ENCODE data around the gene MEN1.

MEN1 gene

DNA sequence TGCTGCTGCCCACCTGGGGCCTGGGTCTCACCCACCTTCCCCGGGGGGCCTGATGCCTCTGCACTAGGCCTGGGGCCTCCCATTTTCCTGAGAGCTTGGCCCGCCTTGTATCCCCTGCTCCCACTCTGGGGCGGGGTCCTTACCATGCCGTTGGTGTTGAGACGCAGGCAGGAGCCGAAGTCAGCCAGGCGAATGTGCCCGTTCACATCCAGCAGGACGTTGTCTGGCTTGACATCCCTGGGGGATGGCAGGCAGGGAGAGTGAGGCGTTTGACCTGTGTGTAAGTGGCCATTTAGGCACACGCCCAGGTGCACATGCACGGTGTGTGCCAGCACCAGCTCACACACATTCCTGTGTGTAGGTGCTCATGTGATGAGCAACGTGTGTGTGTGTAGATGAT is 29.0 kb upstream of the MEN1 start:
- TF ChIP-seq ZFX (IDR thresholded peaks at IDR 0.05; ENCODE audit: borderline replicate concordance), result no peak

DNA sequence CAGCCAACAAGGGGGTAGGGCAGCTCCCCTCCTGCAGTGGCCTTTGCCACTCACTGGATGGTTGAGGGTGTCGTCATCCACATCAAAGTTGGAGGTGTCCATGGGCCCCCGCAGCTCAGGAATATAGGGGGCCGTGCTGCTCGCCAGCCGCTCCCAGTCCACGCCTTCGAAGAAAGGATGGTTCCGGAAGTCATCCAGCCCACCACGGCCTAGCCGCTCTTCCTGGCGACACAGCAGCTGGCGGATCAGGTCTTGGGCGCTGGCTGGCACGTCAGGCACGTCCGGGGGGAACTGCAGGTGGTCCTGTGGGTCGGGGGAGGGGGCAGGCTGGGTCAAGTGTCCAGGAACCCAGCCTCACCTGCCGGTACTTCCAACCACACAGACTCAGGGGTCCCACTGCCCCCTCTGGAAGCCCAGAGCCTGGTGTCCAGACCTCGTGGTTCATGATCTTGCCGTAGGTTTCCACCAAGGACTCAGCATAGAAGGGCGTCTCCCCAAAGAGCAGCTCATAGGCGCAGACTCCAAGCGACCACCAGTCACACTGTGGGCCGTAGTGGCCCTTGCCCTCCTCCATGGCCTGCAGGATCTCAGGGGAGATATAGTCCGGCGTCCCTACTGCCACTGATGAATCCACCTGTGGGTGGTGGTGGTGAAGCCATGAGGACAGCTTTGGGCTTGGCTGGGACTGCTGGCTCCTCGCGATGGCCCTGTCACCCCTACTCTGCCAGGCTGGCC is 28.4 kb upstream of the MEN1 start:
- no peak overlapping the region for H3K27ac ChIP-seq
- TF ChIP-seq ZFX (IDR thresholded peaks at IDR 0.05; ENCODE audit: borderline replicate concordance), result no peak
- TF ChIP-seq, protein P1, sequence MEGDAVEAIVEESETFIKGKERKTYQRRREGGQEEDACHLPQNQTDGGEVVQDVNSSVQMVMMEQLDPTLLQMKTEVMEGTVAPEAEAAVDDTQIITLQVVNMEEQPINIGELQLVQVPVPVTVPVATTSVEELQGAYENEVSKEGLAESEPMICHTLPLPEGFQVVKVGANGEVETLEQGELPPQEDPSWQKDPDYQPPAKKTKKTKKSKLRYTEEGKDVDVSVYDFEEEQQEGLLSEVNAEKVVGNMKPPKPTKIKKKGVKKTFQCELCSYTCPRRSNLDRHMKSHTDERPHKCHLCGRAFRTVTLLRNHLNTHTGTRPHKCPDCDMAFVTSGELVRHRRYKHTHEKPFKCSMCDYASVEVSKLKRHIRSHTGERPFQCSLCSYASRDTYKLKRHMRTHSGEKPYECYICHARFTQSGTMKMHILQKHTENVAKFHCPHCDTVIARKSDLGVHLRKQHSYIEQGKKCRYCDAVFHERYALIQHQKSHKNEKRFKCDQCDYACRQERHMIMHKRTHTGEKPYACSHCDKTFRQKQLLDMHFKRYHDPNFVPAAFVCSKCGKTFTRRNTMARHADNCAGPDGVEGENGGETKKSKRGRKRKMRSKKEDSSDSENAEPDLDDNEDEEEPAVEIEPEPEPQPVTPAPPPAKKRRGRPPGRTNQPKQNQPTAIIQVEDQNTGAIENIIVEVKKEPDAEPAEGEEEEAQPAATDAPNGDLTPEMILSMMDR (IDR thresholded peaks at IDR 0.05), result no peak

More for the DNA sequence above, 29.0 kb upstream of the MEN1 start:
- H3K27ac ChIP-seq, result no peak overlapping the region

DNA sequence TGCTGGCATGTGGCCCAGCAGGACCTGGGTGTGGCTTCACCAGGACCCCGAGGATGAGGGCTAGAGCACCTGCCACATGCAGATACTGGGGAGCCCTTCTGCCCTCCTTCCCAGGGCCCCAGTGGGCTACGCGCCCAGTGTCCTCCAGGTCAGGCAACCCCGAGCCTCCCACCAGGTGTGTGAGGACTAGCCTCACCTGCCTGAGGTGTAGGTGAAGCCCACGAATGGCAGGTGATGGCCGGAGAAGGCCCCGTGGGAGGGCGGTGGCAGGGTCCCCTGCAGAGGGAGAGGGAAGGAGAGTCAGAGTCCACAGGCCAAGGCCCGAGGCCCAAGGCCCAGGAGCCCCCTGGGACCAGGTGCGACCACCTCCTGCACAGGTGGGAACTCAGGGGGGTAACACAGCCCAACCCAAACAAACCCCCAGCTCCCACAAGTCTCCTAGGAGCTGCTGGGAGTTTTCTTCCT is 27.6 kb upstream of the MEN1 start:
- no peak overlapping the region for H3K27ac ChIP-seq
- TF ChIP-seq, protein P1 (IDR thresholded peaks at IDR 0.05), result no peak
- no peak for TF ChIP-seq ZFX (IDR thresholded peaks at IDR 0.05; ENCODE audit: borderline replicate concordance)

DNA sequence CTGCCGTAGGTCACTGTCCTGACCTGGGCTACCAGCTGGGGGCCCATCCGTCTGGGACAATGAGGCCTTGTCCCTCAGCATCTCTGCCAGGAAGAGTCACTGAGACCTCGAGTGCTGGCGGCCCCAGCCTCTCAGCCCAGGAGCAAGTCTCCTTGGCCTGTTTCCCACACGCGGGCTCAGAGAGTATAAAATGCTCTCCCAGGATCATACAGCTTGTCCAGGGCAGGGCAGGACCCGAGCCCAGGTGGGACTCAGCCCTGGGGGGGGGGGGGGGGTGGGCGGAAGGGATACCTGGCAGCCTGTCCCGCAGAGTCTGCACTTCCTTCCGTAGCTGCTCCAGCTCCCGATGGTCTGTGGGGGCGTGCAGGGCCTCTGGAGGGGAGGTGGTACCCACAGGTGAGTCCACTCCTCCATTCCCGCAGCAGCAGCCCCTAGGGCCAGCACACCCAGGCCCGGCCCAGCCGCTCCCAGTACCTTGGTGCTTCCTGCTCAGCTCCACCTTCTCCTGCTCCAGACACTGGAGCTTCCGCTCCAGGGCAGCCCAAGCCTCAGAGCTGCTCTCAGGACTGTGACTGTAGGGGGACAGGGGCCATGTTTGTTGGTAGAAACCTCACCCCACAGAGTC is 26.2 kb upstream of the MEN1 start:
- no peak overlapping the region for H3K27ac ChIP-seq

DNA sequence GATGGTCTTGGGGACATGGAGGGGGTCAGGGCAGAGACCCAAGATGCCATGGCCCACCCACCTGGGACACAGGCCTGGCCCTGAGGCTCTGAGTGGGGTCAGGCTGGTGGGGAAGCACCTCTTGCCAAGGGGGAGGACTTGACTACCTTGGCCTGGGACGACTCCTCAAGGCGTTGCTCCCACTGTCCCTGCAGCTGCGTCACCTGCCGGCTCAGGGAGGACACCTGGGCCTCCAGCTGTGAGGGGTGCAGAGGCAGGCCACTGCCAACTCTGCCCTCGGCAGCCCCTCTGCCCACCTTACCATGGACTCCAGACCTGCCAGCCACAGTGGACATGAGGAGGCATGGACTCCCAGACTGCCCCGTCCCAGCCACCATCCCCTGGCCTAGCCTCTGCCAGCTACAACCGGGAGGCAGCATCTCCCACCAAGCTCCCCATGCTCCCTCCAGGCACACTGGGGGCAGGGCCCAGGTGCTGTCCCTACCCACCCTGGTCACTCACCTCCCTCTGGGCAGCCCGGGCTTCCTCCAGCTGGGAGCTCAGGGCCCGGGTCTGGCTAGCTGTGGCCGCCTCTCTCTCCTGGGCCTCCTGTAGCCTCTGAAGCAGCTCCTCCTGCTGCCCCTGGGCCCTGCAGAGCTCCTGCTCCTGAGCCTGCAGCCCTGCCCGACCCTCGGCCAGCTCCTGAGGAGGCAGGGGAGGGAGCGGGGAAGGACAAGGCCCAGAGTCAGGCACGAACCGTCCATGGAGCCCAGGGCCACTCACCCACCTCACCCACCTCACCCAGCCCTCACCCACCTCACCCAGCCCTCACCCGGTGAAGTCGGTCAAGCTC is 25.5 kb upstream of the MEN1 start:
- TF ChIP-seq, protein P1 (IDR thresholded peaks at IDR 0.05), result no peak
- TF ChIP-seq ZFX (IDR thresholded peaks at IDR 0.05; ENCODE audit: borderline replicate concordance), result no peak

More for the DNA sequence above, 26.2 kb upstream of the MEN1 start:
- no peak for TF ChIP-seq ZFX (IDR thresholded peaks at IDR 0.05; ENCODE audit: borderline replicate concordance)
- TF ChIP-seq, protein P1 (IDR thresholded peaks at IDR 0.05), result no peak

DNA sequence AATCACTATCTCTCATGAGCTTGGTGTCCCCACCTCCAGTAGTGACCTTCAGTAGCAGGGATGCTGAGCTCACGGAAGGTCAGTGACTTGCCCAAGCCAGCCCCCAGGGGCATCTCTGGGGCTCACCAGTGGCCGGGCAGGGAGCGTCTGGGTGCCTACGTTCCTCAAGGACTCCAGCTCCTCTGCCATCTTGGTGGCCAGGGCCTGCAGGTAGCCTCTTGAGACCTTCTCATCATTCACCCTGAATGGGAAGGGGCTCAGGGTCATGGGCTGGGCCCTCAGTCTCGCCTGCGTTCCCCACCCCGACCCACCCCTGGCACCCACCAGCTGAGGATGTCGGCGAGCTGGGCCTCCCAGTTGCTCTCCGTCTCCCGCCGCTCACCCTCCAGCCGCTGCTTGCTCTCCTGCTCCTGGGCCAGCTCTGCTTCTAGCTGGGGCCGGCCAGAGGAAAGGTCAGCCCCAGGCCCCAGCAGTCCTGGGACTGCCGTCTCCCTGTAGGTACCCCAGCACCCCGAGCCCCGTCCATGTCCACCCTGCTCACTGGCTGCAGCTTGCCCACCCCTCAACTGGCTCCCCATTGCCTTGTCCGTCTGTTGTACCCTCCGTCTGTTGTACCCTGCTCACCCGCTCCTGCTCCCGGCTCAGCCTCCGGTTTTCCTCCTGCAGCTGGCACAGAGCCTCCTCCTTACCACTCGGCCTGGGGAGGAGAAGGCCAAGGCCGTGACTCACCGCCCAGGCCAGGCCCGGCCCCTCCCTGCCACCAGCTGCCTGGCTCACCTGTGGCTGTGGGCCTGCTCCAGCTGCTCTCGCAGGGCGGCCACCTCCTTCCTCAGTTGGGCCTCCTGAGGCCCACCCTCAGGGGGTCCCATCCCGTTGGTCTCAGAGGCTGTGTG is 24.6 kb upstream of the MEN1 start:
- H3K27ac ChIP-seq, result no peak overlapping the region
- TF ChIP-seq ZFX (IDR thresholded peaks at IDR 0.05; ENCODE audit: borderline replicate concordance), result no peak
- TF ChIP-seq, protein P1 (IDR thresholded peaks at IDR 0.05), result no peak

More for the DNA sequence above, 25.5 kb upstream of the MEN1 start:
- no peak overlapping the region for H3K27ac ChIP-seq
